Astrocyte (in vitro differentiated cells and primary cell): ENCODE results near the gene PRODH. TPM values are rescaled to one million over a fixed set of nuclear protein-coding genes. Genes with fewer than 3 reads are reported as not detected.

ENCODE experiments used
- DNase-seq: peaks from one replicate; pipeline ENCODE4 v3.0.0-alpha.2; 2010; ENCODE audit warnings: low read depth
- FAIRE-seq: peaks from 2 replicates; lab custom pipeline; 2011; peaks lifted over from hg19 to GRCh38; lab: Jason Lieb, UNC
- H2AFZ ChIP-seq: 2 replicates; pipeline ENCODE4 v1.6.0; 2012; ENCODE audit warnings: low read depth, low read length, inconsistent platforms
- H3K27ac ChIP-seq: 2 replicates; pipeline ENCODE4 v1.5.1; 2011; ENCODE audit warnings: low read depth, low read length, inconsistent platforms
- H3K27me3 ChIP-seq: 2 replicates; pipeline ENCODE4 v1.6.0; 2011; ENCODE audit warnings: low read length, inconsistent platforms; ENCODE audit not compliant: insufficient read depth
- H3K36me3 ChIP-seq: 2 replicates; pipeline ENCODE4 v1.5.1; 2011; ENCODE audit warnings: low read length, inconsistent platforms; ENCODE audit not compliant: insufficient read depth
- H3K4me1 ChIP-seq: 2 replicates; pipeline ENCODE4 v1.5.1; 2011; ENCODE audit warnings: low read length, inconsistent platforms; ENCODE audit not compliant: insufficient read depth
- H3K4me2 ChIP-seq: 2 replicates; pipeline ENCODE4 v1.6.0; 2012; ENCODE audit warnings: low read length, inconsistent platforms
- H3K4me3 ChIP-seq: 2 replicates; pipeline ENCODE4 v1.5.1; 2011; ENCODE audit warnings: low read depth, mild to moderate bottlenecking, low read length, inconsistent platforms; ENCODE audit not compliant: insufficient read depth
- H3K79me2 ChIP-seq: 2 replicates; pipeline ENCODE4 v1.6.0; 2012; ENCODE audit warnings: mild to moderate bottlenecking, low read length, inconsistent platforms; ENCODE audit not compliant: insufficient read depth
- H3K9ac ChIP-seq: 2 replicates; pipeline ENCODE4 v1.6.0; 2012; ENCODE audit warnings: mild to moderate bottlenecking, low read length, inconsistent platforms
- H3K9me3 ChIP-seq: 2 replicates; pipeline ENCODE4 v1.5.1; 2012; ENCODE audit warnings: low read depth, mild to moderate bottlenecking, low read length, inconsistent platforms; ENCODE audit not compliant: insufficient read depth
- H4K20me1 ChIP-seq: 2 replicates; pipeline ENCODE4 v1.6.0; 2012; ENCODE audit warnings: low read length, inconsistent platforms; ENCODE audit not compliant: insufficient read depth
- H3K27ac Mint-ChIP-seq: one replicate; pipeline ENCODE4 v1.8.0; 2021; ENCODE audit warnings: mild to moderate bottlenecking, mixed read lengths; ENCODE audit not compliant: unreplicated experiment
- H3K27me3 Mint-ChIP-seq: one replicate; pipeline ENCODE4 v1.8.0; 2021; ENCODE audit warnings: low read depth, mixed read lengths; ENCODE audit not compliant: unreplicated experiment
- H3K36me3 Mint-ChIP-seq: one replicate; pipeline ENCODE4 v1.8.0; 2021; ENCODE audit warnings: low read depth, mixed read lengths; ENCODE audit not compliant: unreplicated experiment
- H3K4me1 Mint-ChIP-seq: one replicate; pipeline ENCODE4 v1.8.0; 2021; ENCODE audit warnings: low read depth, mixed read lengths; ENCODE audit not compliant: unreplicated experiment
- H3K4me3 Mint-ChIP-seq: one replicate; pipeline ENCODE4 v1.8.0; 2021; ENCODE audit warnings: mild to moderate bottlenecking, moderate library complexity, mixed read lengths; ENCODE audit not compliant: unreplicated experiment
- H3K9me3 Mint-ChIP-seq: one replicate; pipeline ENCODE4 v1.8.0; 2021; ENCODE audit warnings: mild to moderate bottlenecking, mixed read lengths; ENCODE audit not compliant: unreplicated experiment
- EZH2 ChIP-seq: IDR thresholded peaks from 2 replicates; pipeline ENCODE4 v1.6.1; 2012; ENCODE audit warnings: mild to moderate bottlenecking, low read length, inconsistent platforms; ENCODE audit not compliant: insufficient read depth
- total RNA-seq: library from RNA; stranded (reverse); gene quantifications from 2 replicates; pipeline ENCODE4 v1.2.1, GENCODE V29; 2021
- TF ChIP-seq, protein P1 (sequence below): IDR thresholded peaks from 2 replicates; pipeline ENCODE4 v1.5.1; 2011; ENCODE audit warnings: low read depth, mild to moderate bottlenecking, inconsistent platforms, low read length, moderate library complexity; ENCODE audit not compliant: insufficient read depth

PRODH gene
- total RNA-seq, 1 donor from 2014 or later, result 1.2 TPM

DNA sequence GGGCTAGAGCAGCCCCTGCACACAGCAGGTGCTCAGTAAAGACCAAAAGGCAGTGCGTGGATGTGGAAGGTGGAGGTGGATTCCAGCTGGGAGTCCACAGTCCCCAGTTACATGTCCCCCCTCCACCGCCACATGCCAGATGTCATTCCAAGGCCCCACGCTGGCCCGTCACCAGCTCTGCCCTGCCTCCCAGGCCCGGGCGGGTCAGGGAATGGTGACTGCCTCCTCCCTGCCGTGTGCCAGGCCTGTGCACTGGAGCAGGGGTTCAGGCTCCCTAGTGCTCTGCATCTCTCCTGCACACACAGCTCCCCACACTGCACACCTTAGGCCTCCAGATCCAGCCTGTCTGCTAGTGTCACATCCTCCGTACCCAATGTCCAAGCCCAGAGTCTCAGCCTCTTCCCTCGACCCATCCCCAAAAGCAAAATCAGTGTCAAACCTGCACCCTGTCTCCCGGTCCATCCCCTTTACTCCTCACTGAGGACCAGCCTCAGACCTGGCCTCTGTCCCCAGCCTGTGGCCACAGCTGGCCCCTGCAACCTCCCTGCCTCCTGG, 40.2 kb upstream of the PRODH start:
- Mint-ChIP-seq H3K36me3 (peaks cover 5% of the 10 kb centered on the region), H3K9me3 (peaks cover 9% of the 10 kb centered on the region), H3K4me1 (no peaks in the 10 kb centered on the region), H3K27me3 (peaks cover 9% of the 10 kb centered on the region), H3K27ac (no peak overlapping the region), H3K4me3 (no peak overlapping the region)
- Histone ChIP-seq H2AFZ (no peak overlapping the region), H3K9ac (no peak overlapping the region), H3K27me3 (no peaks in the 10 kb centered on the region), H3K4me3 (no peak overlapping the region), H4K20me1 (no peaks in the 10 kb centered on the region), H3K4me2 (no peak overlapping the region), H3K4me1 (no peaks in the 10 kb centered on the region), H3K79me2 (no peaks in the 10 kb centered on the region), H3K9me3 (peaks cover 7% of the 10 kb centered on the region), H3K36me3 (no peaks in the 10 kb centered on the region), H3K27ac (no peak overlapping the region)
- FAIRE-seq (no peak), DNase-seq (no peak)
- TF ChIP-seq, protein P1, sequence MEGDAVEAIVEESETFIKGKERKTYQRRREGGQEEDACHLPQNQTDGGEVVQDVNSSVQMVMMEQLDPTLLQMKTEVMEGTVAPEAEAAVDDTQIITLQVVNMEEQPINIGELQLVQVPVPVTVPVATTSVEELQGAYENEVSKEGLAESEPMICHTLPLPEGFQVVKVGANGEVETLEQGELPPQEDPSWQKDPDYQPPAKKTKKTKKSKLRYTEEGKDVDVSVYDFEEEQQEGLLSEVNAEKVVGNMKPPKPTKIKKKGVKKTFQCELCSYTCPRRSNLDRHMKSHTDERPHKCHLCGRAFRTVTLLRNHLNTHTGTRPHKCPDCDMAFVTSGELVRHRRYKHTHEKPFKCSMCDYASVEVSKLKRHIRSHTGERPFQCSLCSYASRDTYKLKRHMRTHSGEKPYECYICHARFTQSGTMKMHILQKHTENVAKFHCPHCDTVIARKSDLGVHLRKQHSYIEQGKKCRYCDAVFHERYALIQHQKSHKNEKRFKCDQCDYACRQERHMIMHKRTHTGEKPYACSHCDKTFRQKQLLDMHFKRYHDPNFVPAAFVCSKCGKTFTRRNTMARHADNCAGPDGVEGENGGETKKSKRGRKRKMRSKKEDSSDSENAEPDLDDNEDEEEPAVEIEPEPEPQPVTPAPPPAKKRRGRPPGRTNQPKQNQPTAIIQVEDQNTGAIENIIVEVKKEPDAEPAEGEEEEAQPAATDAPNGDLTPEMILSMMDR, result no peak
- no peak for TF ChIP-seq EZH2

DNA sequence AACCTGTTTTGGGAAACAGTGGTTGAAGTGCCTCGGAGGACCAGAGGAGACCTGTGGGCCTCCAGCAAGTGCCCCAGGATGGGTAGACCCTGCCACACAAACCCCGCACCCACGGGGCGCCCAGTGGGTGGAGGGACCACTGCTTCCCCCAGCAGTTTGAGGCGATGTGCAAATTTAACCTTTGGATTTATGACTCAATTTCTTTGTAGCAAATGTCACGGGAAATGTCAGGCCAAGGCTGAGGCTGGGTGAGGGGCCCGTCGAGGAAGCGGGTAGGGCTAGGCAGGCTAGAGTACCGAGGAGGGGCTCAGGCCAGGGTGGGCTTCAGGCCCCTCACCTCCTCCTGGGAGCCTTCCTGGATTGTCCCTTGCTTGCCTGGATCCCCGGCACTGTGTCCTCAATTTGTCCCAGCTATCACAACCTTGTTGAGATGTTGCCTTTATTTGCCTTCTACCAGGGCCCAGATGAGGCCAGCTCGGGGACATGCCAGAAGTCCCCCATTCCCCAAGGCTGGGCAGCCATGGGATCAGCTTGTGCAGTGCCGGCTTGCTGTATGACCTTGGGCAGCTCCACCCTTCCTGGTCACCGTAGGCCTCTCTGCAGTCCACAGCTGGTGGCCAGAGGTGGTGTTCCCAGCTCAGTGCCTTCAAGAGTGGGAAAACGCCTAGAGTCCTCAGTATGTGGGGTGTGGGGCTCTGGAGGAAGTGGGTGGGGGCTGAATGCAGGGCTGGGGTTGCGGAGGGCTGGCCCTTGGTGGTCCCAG, 39.5 kb upstream of the PRODH start:
- FAIRE-seq (no peak), DNase-seq (no peak)
- Histone ChIP-seq H2AFZ (no peak overlapping the region), H3K36me3 (no peaks in the 10 kb centered on the region), H3K79me2 (no peaks in the 10 kb centered on the region), H4K20me1 (no peaks in the 10 kb centered on the region), H3K4me1 (peaks cover under 1% of the 10 kb centered on the region), H3K4me2 (no peak overlapping the region), H3K9me3 (peaks cover 2% of the 10 kb centered on the region), H3K4me3 (no peak overlapping the region), H3K27ac (no peak overlapping the region), H3K9ac (no peak overlapping the region), H3K27me3 (no peaks in the 10 kb centered on the region)
- Mint-ChIP-seq H3K9me3 (peaks cover 8% of the 10 kb centered on the region), H3K27me3 (peaks cover 9% of the 10 kb centered on the region), H3K4me1 (no peaks in the 10 kb centered on the region), H3K36me3 (peaks cover 5% of the 10 kb centered on the region), H3K4me3 (no peak overlapping the region), H3K27ac (no peak overlapping the region)
- TF ChIP-seq, protein P1, result no peak
- no peak for TF ChIP-seq EZH2
